ENCODE data around the gene LRMDA.

The LRMDA gene

GRCh38 chr10:76086761-76087639, 655.6 kb downstream of the LRMDA start:
- DNase-seq (ENCODE audit: low read depth), result no peak

GRCh38 chr10:76088008-76088407, 656.6 kb downstream of the LRMDA start:
- DNase-seq (ENCODE audit: low read depth), result no peak

- DNase-seq (ENCODE audit: low read depth), result no peak
These were observed 657.6 kb downstream of the LRMDA start for GRCh38 chr10:76088980-76089379.

GRCh38 chr10:76089556-76090180, 658.2 kb downstream of the LRMDA start:
- no peak for DNase-seq (ENCODE audit: low read depth)

- no peak for DNase-seq (ENCODE audit: low read depth)
These were observed 660.5 kb downstream of the LRMDA start for GRCh38 chr10:76091926-76092325.

GRCh38 chr10:76106611-76107010, 675.2 kb downstream of the LRMDA start:
- no peak for DNase-seq (ENCODE audit: low read depth)

GRCh38 chr10:76108563-76109359, 677.3 kb downstream of the LRMDA start:
- DNase-seq (ENCODE audit: low read depth), result no peak

- no peak for DNase-seq (ENCODE audit: low read depth)
These were observed 680.0 kb downstream of the LRMDA start for GRCh38 chr10:76111404-76111803.

- no peak for DNase-seq (ENCODE audit: low read depth)
These were observed 680.8 kb downstream of the LRMDA start for GRCh38 chr10:76111986-76112825.

- no peak for DNase-seq (ENCODE audit: low read depth)
These were observed 681.4 kb downstream of the LRMDA start for GRCh38 chr10:76112826-76113150.

- DNase-seq (ENCODE audit: low read depth), result no peak
These were observed 682.5 kb downstream of the LRMDA start for GRCh38 chr10:76113952-76114351.

GRCh38 chr10:76114581-76115001, 683.2 kb downstream of the LRMDA start:
- DNase-seq (ENCODE audit: low read depth), result no peak

- no peak for DNase-seq (ENCODE audit: low read depth)
These were observed 683.7 kb downstream of the LRMDA start for GRCh38 chr10:76115131-76115470.

- no peak for DNase-seq (ENCODE audit: low read depth)
These were observed 684.2 kb downstream of the LRMDA start for GRCh38 chr10:76115471-76116155.

GRCh38 chr10:76116523-76116922, 685.1 kb downstream of the LRMDA start:
- DNase-seq (ENCODE audit: low read depth), result no peak

GRCh38 chr10:76117949-76118348, 686.5 kb downstream of the LRMDA start:
- DNase-seq (ENCODE audit: low read depth), result no peak

- DNase-seq (ENCODE audit: low read depth), result no peak
These were observed 687.6 kb downstream of the LRMDA start for GRCh38 chr10:76119036-76119435.

GRCh38 chr10:76119515-76119914, 688.1 kb downstream of the LRMDA start:
- DNase-seq (ENCODE audit: low read depth), result no peak

- DNase-seq (ENCODE audit: low read depth), result no peak
These were observed 690.6 kb downstream of the LRMDA start for GRCh38 chr10:76122056-76122455.

GRCh38 chr10:76124280-76124679, 692.9 kb downstream of the LRMDA start:
- no peak for DNase-seq (ENCODE audit: low read depth)

- no peak for DNase-seq (ENCODE audit: low read depth)
These were observed 694.5 kb downstream of the LRMDA start for GRCh38 chr10:76125900-76126299.

All from stimulated activated CD8-positive, alpha-beta memory T cell treated with anti-CD3 and anti-CD28 coated beads, Interleukin-15, amount 100 ng/mL, for 1 hour (primary cell).